Duodenal mucosa (tissue), 2 donors: ENCODE data around the gene ETV7.
"Not testable (repeated sequence)": the region's sequence is repeated elsewhere in the genome, so short reads cannot be mapped to it uniquely, and the experiment has no call there.

ENCODE experiments used
- H3K27ac ChIP-seq: one replicate; pipeline ENCODE4 v1.7.0; 2013; ENCODE audit warnings: low read depth, low read length
- H3K27me3 ChIP-seq, 2 donors: one replicate each; pipeline ENCODE4 v1.7.0; 2013; ENCODE audit warnings: low read length in 2 of 2, control low read depth in 1 of 2; ENCODE audit not compliant: insufficient read depth in 2 of 2, control insufficient read depth in 1 of 2
- H3K36me3 ChIP-seq, 2 donors: one replicate each; pipeline ENCODE4 v1.7.0; 2013; ENCODE audit warnings: low read length in 2 of 2, control low read depth in 1 of 2; ENCODE audit not compliant: insufficient read depth in 2 of 2, control insufficient read depth in 1 of 2
- H3K4me1 ChIP-seq, 2 donors: one replicate each; pipeline ENCODE4 v1.7.0; 2013; ENCODE audit warnings: low read length in 2 of 2, control low read depth in 1 of 2; ENCODE audit not compliant: insufficient read depth in 2 of 2, control insufficient read depth in 1 of 2
- H3K4me3 ChIP-seq, 2 donors: one replicate each; pipeline ENCODE4 v1.7.0; 2013; ENCODE audit warnings: low read length in 2 of 2, low read depth in 1 of 2
- H3K9ac ChIP-seq, 2 donors: one replicate each; pipeline ENCODE4 v1.7.0; 2013; ENCODE audit warnings: low read length in 2 of 2, low read depth in 1 of 2
- H3K9me3 ChIP-seq, 2 donors: one replicate each; pipeline ENCODE4 v1.7.0; 2013; ENCODE audit warnings: low read length in 2 of 2, control low read depth in 1 of 2; ENCODE audit not compliant: control insufficient read depth in 1 of 2

Gene ETV7

DNA sequence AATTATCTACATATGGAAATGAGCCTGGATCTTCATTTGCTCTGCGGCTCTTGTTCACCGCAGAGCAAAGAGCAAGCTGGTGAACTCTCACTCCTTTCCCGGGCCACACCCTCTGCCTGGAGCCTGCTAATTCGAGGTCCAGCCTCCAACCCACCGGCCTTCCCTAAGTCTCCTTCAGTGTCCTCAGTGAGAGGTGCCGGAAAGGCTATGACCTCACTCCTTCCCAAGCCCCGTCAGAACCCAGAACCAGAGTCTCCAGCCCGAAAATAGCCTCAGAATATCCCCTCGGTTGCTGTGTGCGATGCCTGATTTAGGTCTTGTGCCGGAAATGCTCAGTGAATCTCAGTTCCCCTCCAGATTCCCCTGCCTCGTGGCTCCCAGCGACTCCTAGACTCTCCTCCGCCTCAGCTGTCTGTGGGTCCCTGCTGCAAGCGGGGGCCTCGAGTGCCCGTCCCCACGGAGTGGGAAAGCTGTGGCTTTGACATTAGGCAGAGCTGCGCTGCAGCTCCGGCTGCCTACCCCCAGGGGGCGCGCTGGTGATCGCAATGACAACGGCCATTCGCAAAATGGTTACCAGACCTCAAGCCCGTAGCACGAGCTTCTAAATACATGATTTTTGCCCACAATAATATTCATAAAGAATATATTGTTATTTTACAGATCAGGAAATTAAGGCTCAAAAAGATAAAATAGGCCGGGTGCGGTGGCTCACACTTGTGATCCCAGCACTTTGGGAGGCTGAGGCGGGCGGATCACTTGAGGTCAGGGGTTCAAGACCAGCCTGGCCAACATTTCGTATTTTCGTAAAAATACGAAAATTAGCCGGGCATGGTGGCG, 46.6 kb downstream of the ETV7 start:
- Histone ChIP-seq H3K4me3 (peak overlapping the region; percentile 59 to 70), H3K27ac (peak overlapping the region; percentile 92), H3K9ac (peak overlapping the region; percentile 72 to 76), H3K9me3 (no peaks in the 10 kb centered on the region), H3K36me3 (no peaks in the 10 kb centered on the region), H3K27me3 (no peaks in the 10 kb centered on the region), H3K4me1 (peaks cover 29 to 30% of the 10 kb centered on the region in 2 donors)

DNA sequence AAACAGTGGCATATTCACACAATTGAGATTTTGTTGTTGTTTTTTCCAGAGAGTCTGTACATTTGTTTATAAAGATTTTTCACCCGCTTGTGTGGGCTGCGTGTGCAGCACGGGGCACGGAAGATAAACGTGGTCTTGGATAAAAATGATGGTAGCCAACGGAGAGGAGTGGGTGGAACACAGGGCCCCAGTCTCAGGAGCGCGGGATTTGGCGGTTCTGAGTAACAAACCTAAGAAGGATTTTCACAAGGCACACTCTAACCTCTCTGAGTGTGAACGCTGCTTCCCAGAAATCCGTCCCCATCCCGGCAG, 47.2 kb downstream of the ETV7 start:
- peak overlapping the region in 1 of 2 donors; percentile 70 for H3K4me3 ChIP-seq
- H3K9ac ChIP-seq, result peak overlapping the region in 1 of 2 donors; percentile 16
- no peaks in the 10 kb centered on the region for H3K36me3 ChIP-seq
- no peaks in the 10 kb centered on the region for H3K27me3 ChIP-seq
- no peaks in the 10 kb centered on the region for H3K9me3 ChIP-seq
- H3K27ac ChIP-seq, result no peak overlapping the region
- peaks cover 29 to 30% of the 10 kb centered on the region in 2 donors for H3K4me1 ChIP-seq

DNA sequence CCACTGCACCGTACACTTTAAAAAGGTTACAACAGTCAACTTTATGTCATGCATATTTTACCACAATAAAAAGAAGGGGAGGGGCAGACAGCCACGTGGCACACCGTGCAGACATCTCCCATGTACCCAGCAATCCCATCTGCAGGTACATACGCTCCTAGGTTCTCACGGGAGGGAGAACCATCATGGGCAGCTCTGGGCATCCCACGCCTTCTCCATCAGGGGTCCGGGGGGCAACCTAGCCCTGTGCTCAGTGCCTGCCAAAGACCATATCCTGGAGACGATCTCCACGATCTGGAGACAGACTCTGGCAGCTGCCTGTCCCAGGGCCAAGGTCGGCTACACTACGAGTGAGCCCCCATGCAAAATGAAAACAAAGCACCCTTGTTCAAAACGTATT, 48.3 kb downstream of the ETV7 start:
- Histone ChIP-seq H3K4me1 (peaks cover 34 to 35% of the 10 kb centered on the region in 2 donors), H3K9ac (peak overlapping the region in 1 of 2 donors; percentile 34), H3K4me3 (no peak overlapping the region), H3K27me3 (no peaks in the 10 kb centered on the region), H3K36me3 (no peaks in the 10 kb centered on the region), H3K27ac (no peak overlapping the region), H3K9me3 (no peaks in the 10 kb centered on the region)

DNA sequence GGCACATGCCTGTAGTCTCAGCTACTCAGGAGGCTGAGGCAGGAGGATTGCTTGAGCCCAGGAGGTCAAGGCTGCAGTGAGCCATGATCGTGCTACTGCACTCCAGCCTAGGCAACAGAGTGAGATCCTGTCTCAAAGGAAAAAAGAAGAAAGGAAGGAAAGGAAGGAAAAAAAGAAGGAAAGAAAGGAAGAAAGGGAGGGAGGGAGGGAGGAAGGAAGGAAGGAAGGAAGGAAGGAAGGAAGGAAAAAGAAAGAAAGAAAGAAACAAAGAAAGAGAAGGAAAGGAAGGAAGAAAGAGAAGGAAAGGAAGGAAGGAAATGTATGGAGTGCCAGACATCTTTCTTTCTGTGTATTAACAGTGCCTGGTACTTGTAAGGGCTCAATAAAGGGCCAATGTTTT, 49.2 kb downstream of the ETV7 start:
- H3K27ac ChIP-seq, H3K36me3 ChIP-seq, H3K27me3 ChIP-seq, H3K9me3 ChIP-seq, H3K4me3 ChIP-seq, H3K9ac ChIP-seq: not testable (repeated sequence)
- peaks cover 38 to 42% of the 10 kb centered on the region in 2 donors for H3K4me1 ChIP-seq

DNA sequence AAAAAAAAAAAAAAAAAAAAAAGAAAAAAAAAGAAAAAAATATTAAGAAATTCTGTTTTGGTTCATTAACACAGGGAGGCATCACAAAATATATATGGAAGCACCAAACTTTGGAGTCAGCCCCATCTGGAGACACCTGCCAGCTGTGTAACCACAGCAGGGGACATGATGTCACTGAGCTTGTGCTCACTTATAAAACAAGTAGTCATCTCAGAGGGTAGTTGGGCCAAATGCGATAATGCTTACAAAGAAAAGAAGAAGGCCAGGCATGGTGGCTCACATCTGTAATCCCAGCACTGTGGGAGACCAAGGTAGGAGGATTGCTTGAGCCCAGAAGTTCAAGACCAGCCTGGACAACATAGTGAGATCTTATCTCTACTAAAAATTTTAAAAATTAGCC, 49.7 kb downstream of the ETV7 start:
- peaks cover 38 to 42% of the 10 kb centered on the region in 2 donors for H3K4me1 ChIP-seq
- H3K9ac ChIP-seq, result no peak overlapping the region
- no peaks in the 10 kb centered on the region for H3K9me3 ChIP-seq
- H3K27me3 ChIP-seq, result no peaks in the 10 kb centered on the region
- H3K27ac ChIP-seq, result no peak overlapping the region
- H3K4me3 ChIP-seq, result no peak overlapping the region
- H3K36me3 ChIP-seq, result no peaks in the 10 kb centered on the region

DNA sequence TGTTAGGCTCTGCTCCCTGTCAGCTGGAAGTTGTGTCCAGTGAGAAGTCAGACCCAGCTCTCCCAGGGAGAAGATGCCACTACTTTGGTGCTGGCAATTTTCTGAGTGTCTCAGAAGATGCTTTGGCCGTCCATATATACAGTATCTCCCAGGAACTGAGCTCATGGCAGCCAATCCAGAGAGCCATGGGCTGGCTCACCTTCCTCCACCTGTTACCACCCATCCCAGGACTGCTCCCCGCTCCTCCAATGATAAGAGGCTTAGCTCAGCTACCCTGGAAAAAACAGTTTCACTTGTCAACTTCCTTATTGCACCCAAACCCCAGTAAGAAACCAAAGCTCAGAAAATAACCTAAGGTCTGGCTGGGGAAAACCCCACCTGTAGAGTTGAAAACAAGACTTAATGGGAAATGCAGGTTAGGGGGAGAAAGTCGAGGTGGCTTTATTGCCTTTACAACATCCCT, 50.7 kb downstream of the ETV7 start, which contains the start of gene BNIP5:
Gene BNIP5 (minus strand): TSS at position 110 of the 463 bp plus-strand sequence. CDS start 6,198 bp downstream, outside the sequence.
- peak within 1 kb of the TSS; percentile 38 to 72 for H3K9ac ChIP-seq
- no peaks in the 10 kb centered on the region for H3K27me3 ChIP-seq
- H3K9me3 ChIP-seq, result no peaks in the 10 kb centered on the region
- H3K36me3 ChIP-seq, result no peaks in the 10 kb centered on the region
- peaks cover 38 to 42% of the 10 kb centered on the region in 2 donors for H3K4me1 ChIP-seq
- peak within 1 kb of the TSS; percentile 56 to 67 for H3K4me3 ChIP-seq
- H3K27ac ChIP-seq, result peak within 1 kb of the TSS; percentile 77

DNA sequence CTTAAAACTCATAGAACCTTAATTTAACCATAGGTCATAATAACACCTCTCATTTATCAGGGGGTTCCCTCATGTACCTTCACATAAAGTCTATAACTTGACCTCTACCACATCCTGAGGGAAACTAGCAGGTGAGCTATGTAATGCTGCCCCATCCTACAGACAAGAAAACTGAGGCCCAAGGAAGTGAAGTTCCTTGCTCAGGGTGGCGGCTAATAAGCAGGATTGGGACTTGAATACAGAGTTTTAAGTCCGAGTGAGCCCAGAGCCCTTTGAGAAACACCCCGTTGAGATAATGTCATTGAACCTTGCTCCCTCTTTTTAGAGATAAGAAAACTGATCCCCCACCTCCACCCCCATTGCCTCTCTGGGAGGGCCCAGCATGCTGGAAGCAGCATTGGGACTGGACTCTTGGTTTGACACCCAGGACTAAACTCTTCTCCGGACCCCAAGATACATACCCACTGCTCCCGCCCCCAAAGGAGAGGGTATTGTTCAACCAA, 51.2 kb downstream of the ETV7 start:
- Histone ChIP-seq H3K9ac (peak overlapping the region; percentile 38 to 72), H3K36me3 (no peaks in the 10 kb centered on the region), H3K4me1 (peaks cover 38 to 42% of the 10 kb centered on the region in 2 donors), H3K27me3 (no peaks in the 10 kb centered on the region), H3K9me3 (no peaks in the 10 kb centered on the region), H3K27ac (peak overlapping the region; percentile 77), H3K4me3 (peak overlapping the region; percentile 56 to 67)

DNA sequence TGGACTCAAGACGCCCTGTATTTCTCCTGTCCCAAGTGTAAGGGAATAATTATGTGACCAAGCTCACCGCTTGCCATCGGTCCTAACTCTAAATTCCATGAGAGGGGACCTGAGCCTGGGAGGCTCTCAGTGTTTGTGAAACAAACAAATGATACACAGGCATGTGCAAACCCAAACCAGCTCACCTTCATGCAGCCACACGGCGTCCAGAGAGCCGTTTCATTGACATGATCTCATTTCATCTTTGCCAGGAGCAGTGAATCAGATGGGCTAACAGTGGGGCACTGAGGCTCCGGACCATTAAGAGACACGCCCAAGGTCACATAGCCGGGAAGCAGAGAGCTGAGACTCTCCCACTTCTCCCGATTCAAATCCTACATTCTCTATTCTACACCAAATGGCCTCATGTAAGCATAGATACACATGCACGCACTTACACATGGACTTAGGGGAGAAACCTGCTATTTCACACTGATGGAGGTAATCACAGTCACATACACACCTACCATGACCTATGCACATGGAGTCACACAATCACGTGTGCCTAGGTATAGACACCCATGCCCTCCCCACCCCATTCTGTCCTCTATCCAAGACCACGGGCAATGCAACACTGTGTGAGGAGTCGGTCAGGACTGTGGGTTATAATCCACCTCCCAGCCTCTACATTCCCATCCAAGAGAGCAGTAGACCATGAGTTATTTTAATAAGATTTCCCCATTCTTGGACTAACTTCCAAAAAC, 51.8 kb downstream of the ETV7 start:
- Histone ChIP-seq H3K27ac (peak overlapping the region; percentile 77), H3K4me1 (peaks cover 38 to 39% of the 10 kb centered on the region in 2 donors), H3K9me3 (no peaks in the 10 kb centered on the region), H3K27me3 (no peaks in the 10 kb centered on the region), H3K36me3 (no peaks in the 10 kb centered on the region), H3K9ac (peak overlapping the region; percentile 38 to 72), H3K4me3 (peak overlapping the region; percentile 56 to 67)

DNA sequence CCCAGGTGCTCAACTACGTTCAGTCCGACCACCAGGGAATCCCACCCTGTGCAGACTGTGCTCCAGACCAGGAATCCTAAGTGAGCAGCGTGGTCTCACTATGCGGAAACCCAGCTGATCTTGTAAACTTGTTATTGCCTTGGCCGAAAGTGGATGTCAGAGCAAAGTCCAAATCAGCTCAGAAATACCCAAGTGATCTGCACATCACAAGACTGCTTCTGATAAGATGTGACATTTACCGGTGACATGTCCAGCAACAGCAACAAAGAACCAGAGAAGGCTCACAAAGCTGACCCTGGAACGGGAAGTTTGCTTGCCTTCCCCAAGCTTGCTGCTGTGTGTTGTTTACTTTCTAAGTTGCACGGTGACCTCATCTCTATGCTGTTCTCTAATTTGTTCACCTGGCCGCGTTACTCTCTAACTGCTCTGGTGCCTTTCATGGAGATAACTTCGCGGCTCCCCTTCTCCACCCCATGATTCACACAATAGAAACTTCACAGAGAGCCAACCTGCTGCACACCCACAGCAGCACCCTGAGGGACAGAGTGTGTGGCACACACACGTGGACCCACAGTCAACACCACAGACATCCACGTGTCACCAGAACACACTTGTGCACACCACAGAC, 52.5 kb downstream of the ETV7 start:
- Histone ChIP-seq H3K9me3 (no peaks in the 10 kb centered on the region), H3K9ac (peak overlapping the region; percentile 38 to 72), H3K4me3 (peak overlapping the region; percentile 56 to 67), H3K27ac (peak overlapping the region; percentile 77), H3K27me3 (no peaks in the 10 kb centered on the region), H3K36me3 (peaks cover 0 to 5% of the 10 kb centered on the region in 2 donors), H3K4me1 (peaks cover 33 to 34% of the 10 kb centered on the region in 2 donors)
